ENCODE results near the gene ZCCHC9. TPM values are rescaled to one million over a fixed set of nuclear protein-coding genes. Genes with fewer than 3 reads are reported as not detected.
"Not testable (repeated sequence)": the region's sequence is repeated elsewhere in the genome, so short reads cannot be mapped to it uniquely, and the experiment has no call there.

Gene ZCCHC9
- polyA plus RNA-seq, 1 donor, result 27.2 TPM

- DNase-seq (ENCODE audit: low read depth), result no peak
Observed at GRCh38 chr5:81305785-81306184, 4.4 kb downstream of the ZCCHC9 start.

- no peak for DNase-seq (ENCODE audit: low read depth)
Observed at GRCh38 chr5:81308836-81309235, 7.4 kb downstream of the ZCCHC9 start.

GRCh38 chr5:81310402-81311063 is 9.1 kb downstream of the ZCCHC9 start:
- DNase-seq (ENCODE audit: low read depth), result no peak

GRCh38 chr5:81313278-81313677 is 11.9 kb downstream of the ZCCHC9 start:
- DNase-seq (ENCODE audit: low read depth), result no peak

GRCh38 chr5:81313686-81314085 is 12.3 kb downstream of the ZCCHC9 start:
- no peak for DNase-seq (ENCODE audit: low read depth)

GRCh38 chr5:81314581-81314980 is 13.2 kb downstream of the ZCCHC9 start:
- DNase-seq (ENCODE audit: low read depth), result no peak

GRCh38 chr5:81315336-81315735 is 13.9 kb downstream of the ZCCHC9 start:
- no peak for DNase-seq (ENCODE audit: low read depth)

GRCh38 chr5:81315830-81316229 is 14.4 kb downstream of the ZCCHC9 start:
- no peak for DNase-seq (ENCODE audit: low read depth)

GRCh38 chr5:81316571-81316970 is 15.2 kb downstream of the ZCCHC9 start:
- DNase-seq (ENCODE audit: low read depth), result no peak

GRCh38 chr5:81317536-81317935 is 16.1 kb downstream of the ZCCHC9 start:
- DNase-seq (ENCODE audit: low read depth), result no peak

- no peak for DNase-seq (ENCODE audit: low read depth)
Observed at GRCh38 chr5:81326554-81326953, 25.2 kb downstream of the ZCCHC9 start.

GRCh38 chr5:81334304-81335061 is 33.1 kb downstream of the ZCCHC9 start:
- no peak for DNase-seq (ENCODE audit: low read depth)

- DNase-seq (ENCODE audit: low read depth), result no peak
Observed at GRCh38 chr5:81335946-81336345, 34.6 kb downstream of the ZCCHC9 start.

- DNase-seq (ENCODE audit: low read depth), result no peak
Observed at GRCh38 chr5:81336556-81336955, 35.2 kb downstream of the ZCCHC9 start.

- DNase-seq (ENCODE audit: low read depth), result no peak
Observed at GRCh38 chr5:81337803-81338202, 36.4 kb downstream of the ZCCHC9 start.

- not testable (repeated sequence) for DNase-seq (ENCODE audit: low read depth)
Observed at GRCh38 chr5:81338213-81338612, 36.8 kb downstream of the ZCCHC9 start.

GRCh38 chr5:81344736-81345135 is 43.3 kb downstream of the ZCCHC9 start:
- DNase-seq (ENCODE audit: low read depth), result no peak

- DNase-seq (ENCODE audit: low read depth), result no peak
Observed at GRCh38 chr5:81345411-81346003, 44.1 kb downstream of the ZCCHC9 start.

GRCh38 chr5:81349161-81349560 is 47.8 kb downstream of the ZCCHC9 start:
- no peak for DNase-seq (ENCODE audit: low read depth)

GRCh38 chr5:81350507-81350906 is 49.1 kb downstream of the ZCCHC9 start:
- no peak for DNase-seq (ENCODE audit: low read depth)

- DNase-seq (ENCODE audit: low read depth), result no peak
Observed at GRCh38 chr5:81353189-81353588, 51.8 kb downstream of the ZCCHC9 start.

- no peak for DNase-seq (ENCODE audit: low read depth)
Observed at GRCh38 chr5:81354093-81354492, 52.7 kb downstream of the ZCCHC9 start.

Data from forelimb muscle (tissue), 1 donor.